ENCODE measurements around the gene SNAPC3.

DNA sequence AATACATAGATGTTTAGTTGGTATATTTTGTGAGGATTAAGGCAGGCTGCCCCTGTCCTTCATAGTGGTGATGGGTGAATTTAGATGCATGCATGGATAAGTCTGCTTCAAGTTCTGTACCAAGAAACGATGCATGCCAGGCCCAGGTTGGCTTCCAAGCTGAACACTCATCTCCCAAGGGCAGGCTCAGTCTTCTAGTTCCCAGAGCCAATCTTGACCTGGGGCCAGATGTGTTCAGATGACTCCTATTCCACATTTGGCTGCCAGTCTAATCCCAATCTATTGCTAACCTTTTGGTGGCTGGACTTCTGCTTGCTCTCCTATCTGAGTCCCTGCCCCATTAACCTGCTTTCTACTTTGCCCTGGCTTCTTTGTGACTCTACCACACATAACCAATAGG, 18.5 kb upstream of the SNAPC3 start:
- no peak for TF ChIP-seq CTCF (IDR thresholded peaks at IDR 0.05)
- TF ChIP-seq EP300 (IDR thresholded peaks at IDR 0.05) = no peak
- no peak for TF ChIP-seq HOXA7 (CRISPR knock-in tag; IDR thresholded peaks at IDR 0.05)
- no peak for TF ChIP-seq POLR2A (IDR thresholded peaks at IDR 0.05; ENCODE audit: low read length)
- TF ChIP-seq JUN (IDR thresholded peaks at IDR 0.05) = no peak
- TF ChIP-seq, protein P1, sequence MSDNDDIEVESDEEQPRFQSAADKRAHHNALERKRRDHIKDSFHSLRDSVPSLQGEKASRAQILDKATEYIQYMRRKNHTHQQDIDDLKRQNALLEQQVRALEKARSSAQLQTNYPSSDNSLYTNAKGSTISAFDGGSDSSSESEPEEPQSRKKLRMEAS (IDR thresholded peaks at IDR 0.05) = no peak
- no peak for TF ChIP-seq HOXB5 (CRISPR knock-in tag; IDR thresholded peaks at IDR 0.05)
